ENCODE data around the gene LOXHD1. TPM values are rescaled to one million over a fixed set of nuclear protein-coding genes. Genes with fewer than 3 reads are reported as not detected.

Gene LOXHD1
- total RNA-seq, 2 experiments from 2014 or later = 0.11 to 0.45 TPM

DNA sequence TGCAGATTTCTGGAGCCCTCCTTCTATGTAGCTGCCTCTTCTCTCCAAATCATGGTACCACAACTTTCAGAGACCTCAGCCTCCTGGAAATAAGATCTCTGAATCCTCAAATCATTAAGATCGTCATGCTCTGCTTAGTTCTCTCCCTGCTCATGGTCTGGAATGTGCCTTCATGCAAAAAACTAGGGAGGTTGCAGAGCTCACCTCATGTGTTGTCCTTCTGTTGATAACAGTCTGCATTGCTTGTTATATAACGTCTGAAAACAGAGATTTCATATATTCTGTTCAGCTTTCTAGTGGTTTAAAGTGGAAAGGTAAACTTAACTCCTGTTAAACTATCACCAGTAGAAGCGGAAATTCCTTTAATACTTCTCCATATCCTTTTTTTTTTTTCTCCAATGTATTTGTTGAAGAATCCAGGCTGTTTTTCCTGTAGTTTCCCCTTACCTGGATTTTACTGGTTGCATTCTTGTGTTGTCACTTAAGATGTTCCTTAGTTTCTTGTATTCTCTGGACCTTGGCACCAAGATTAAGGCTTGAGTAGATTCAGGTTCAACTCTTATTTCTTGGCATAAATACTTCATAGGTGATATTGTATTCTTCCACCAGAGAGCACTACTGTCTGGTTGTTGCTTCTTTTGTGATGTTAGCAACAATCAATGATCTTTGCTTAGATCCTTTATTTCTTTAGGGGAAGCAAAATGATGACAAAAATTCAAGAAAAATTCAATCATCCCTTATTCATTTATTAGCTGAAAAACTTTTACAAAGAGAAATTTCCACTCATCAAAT, 211.3 kb downstream of the LOXHD1 start:
- ChIA-PET CTCF (no interaction called here), POLR2A (no interaction called here)
- Mint-ChIP-seq H3K4me1 (ENCODE audit: low read depth) (no peaks in the 10 kb centered on the region), H3K4me3 (no peak overlapping the region), H3K27ac (no peak overlapping the region), H3K36me3 (ENCODE audit: low read depth) (no peaks in the 10 kb centered on the region), H3K9me3 (no peaks in the 10 kb centered on the region), H3K27me3 (no peaks in the 10 kb centered on the region)
- intact Hi-C loops (cut with micrococcal nuclease) = no loop called here
- DNase-seq (no peak), ATAC-seq (no peak)
- TF ChIP-seq, protein P1, sequence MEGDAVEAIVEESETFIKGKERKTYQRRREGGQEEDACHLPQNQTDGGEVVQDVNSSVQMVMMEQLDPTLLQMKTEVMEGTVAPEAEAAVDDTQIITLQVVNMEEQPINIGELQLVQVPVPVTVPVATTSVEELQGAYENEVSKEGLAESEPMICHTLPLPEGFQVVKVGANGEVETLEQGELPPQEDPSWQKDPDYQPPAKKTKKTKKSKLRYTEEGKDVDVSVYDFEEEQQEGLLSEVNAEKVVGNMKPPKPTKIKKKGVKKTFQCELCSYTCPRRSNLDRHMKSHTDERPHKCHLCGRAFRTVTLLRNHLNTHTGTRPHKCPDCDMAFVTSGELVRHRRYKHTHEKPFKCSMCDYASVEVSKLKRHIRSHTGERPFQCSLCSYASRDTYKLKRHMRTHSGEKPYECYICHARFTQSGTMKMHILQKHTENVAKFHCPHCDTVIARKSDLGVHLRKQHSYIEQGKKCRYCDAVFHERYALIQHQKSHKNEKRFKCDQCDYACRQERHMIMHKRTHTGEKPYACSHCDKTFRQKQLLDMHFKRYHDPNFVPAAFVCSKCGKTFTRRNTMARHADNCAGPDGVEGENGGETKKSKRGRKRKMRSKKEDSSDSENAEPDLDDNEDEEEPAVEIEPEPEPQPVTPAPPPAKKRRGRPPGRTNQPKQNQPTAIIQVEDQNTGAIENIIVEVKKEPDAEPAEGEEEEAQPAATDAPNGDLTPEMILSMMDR (IDR thresholded peaks at IDR 0.05) = no peak

DNA sequence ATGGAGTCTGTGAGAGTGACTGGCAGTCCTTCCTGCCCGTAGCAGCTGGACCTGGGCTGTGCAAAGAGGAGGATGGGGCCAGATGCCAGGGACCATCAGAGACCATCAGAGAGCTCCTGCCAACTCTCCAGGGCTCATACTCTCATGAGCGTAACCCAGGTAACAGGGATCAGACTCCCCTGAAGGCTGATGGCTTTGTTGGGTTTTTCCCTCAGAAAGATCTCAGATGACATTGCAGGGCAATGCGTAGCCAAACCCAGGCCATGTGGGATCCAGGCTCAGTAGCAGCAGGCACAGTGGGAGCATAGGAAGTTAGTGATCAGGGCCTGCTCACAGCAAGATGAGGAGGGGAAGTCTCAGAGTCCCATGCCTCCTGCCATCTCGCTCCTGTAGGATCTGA, 218.0 kb downstream of the LOXHD1 start:
- intact Hi-C loops (cut with micrococcal nuclease) = no loop called here
- ChIA-PET POLR2A (no interaction called here), CTCF (interaction anchor here (0.9 to 1.2 kb wide), 3 partner anchors 8 to 219 kb away, joined by 3 read pairs; no protein-coding TSS in a partner anchor)
- Mint-ChIP-seq H3K9me3 (no peaks in the 10 kb centered on the region), H3K36me3 (ENCODE audit: low read depth) (no peaks in the 10 kb centered on the region), H3K4me3 (no peak overlapping the region), H3K4me1 (ENCODE audit: low read depth) (no peaks in the 10 kb centered on the region), H3K27ac (no peak overlapping the region), H3K27me3 (no peaks in the 10 kb centered on the region)
- TF ChIP-seq, protein P1 (IDR thresholded peaks at IDR 0.05) = no peak
- ATAC-seq (no peak), DNase-seq (no peak)

DNA sequence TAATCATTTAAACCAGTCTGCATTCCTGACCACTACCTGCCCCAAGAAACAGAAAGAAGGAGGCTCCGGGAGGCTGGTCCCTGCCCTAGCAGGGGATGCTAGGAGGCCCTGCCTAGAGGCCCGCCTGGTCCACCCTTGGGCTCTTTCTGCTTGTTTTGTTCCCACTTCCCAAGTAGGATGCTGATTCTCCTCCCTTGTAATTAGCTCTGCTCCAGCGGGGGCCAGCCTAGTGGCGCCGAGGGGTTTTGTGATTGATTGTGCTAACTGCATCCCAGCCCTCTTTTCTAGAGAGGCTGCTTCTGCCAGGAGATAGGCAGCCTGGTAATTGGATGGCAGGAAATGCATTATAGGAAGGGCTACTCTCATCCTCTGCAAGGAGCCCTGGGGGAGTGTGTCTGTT, 220.0 kb downstream of the LOXHD1 start:
- H3K36me3 Mint-ChIP-seq (ENCODE audit: low read depth) = no peaks in the 10 kb centered on the region
- H3K27ac Mint-ChIP-seq = no peak overlapping the region
- no peak overlapping the region for H3K4me3 Mint-ChIP-seq
- ATAC-seq (no peak), DNase-seq (no peak)
- H3K9me3 Mint-ChIP-seq = no peaks in the 10 kb centered on the region
- no peaks in the 10 kb centered on the region for H3K27me3 Mint-ChIP-seq
- CTCF ChIA-PET = no interaction called here
- intact Hi-C loops (cut with micrococcal nuclease) = no loop called here
- no peaks in the 10 kb centered on the region for H3K4me1 Mint-ChIP-seq (ENCODE audit: low read depth)
- POLR2A ChIA-PET = no interaction called here
- TF ChIP-seq, protein P1 (IDR thresholded peaks at IDR 0.05) = no peak

DNA sequence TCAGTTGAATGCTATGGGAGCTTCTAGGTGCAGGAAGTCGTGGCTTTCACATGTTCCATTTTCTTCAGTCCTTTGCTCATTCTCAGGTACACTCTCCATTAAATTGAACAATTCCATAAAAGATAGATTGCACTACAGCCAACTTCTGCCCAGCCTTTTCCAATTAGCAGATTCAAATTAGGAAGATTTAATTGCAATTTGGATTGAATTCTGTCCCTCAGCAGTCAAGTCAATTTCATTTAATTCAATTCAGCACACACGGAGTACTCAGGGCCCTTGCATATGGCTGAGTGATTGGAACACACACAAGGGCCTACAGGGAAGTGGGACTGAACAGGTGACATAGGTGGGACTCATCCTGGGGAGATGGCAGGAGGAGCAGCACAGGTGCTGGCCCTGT, 220.4 kb downstream of the LOXHD1 start:
- H3K36me3 Mint-ChIP-seq (ENCODE audit: low read depth) = no peaks in the 10 kb centered on the region
- intact Hi-C loops (cut with micrococcal nuclease) = no loop called here
- H3K4me1 Mint-ChIP-seq (ENCODE audit: low read depth) = no peaks in the 10 kb centered on the region
- ATAC-seq (no peak), DNase-seq (no peak)
- H3K27ac Mint-ChIP-seq = no peak overlapping the region
- ChIA-PET POLR2A (no interaction called here), CTCF (no interaction called here)
- TF ChIP-seq, protein P1 (IDR thresholded peaks at IDR 0.05) = no peak
- no peak overlapping the region for H3K4me3 Mint-ChIP-seq
- H3K27me3 Mint-ChIP-seq = no peaks in the 10 kb centered on the region
- no peaks in the 10 kb centered on the region for H3K9me3 Mint-ChIP-seq

DNA sequence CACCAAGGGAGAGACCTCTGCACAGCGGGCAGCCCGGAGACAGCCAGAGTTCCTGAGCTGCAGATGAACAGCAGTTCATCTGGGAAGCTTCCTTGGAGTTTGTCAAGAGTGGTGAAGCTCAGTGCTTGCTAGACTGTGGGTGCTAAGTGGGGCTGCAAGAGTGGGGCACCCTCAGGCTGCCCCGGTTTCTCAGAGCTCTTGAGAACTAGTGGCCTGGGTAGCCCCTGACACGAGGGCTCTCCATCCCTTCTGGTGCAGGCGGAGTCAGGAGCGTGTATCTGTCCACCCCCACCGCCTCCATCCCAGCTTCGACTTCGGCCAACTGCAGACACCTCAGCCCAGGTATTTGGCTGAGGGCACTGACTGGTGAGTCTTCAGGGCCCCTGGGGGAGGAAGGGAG, 222.0 kb downstream of the LOXHD1 start:
- ChIA-PET CTCF (no interaction called here), POLR2A (no interaction called here)
- intact Hi-C loops (cut with micrococcal nuclease) = no loop called here
- DNase-seq = no peak
- H3K27me3 Mint-ChIP-seq = no peaks in the 10 kb centered on the region
- H3K36me3 Mint-ChIP-seq (ENCODE audit: low read depth) = no peaks in the 10 kb centered on the region
- H3K27ac Mint-ChIP-seq = no peak overlapping the region
- ATAC-seq = no peak
- H3K4me3 Mint-ChIP-seq = no peak overlapping the region
- H3K9me3 Mint-ChIP-seq = no peaks in the 10 kb centered on the region
- no peaks in the 10 kb centered on the region for H3K4me1 Mint-ChIP-seq (ENCODE audit: low read depth)
- TF ChIP-seq, protein P1 (IDR thresholded peaks at IDR 0.05) = no peak
